Measurements from ENCODE around the gene CACNA1E. TPM values are rescaled to one million over a fixed set of nuclear protein-coding genes. Genes with fewer than 3 reads are reported as not detected.

The CACNA1E gene
- total and polyA plus RNA-seq, 2 of the 13 experiments (the other 11 are each of a cell fraction or from before 2014, with no cell fraction given) = not detected

DNA sequence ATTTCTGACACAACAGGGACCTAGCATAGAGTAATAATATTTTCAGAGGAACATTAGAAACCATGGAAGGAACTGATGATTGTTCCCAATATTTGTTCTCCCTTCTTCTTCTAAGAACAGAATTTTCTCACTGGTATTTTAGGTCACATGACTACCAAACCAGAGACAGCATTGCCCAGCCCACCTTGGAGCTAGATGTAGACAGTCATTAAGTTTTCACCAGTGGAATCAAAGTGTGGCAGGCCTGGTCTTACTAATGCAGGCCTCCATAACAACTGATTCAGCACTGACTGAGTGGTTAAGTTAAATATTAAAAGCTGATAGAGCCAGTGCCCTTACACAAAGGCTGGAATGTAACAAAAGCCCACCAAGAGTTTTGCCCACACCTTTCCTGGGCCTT, 333.8 kb downstream of the CACNA1E start (continued):
- no peak for TF ChIP-seq FOXM1 (CRISPR knock-in tag; IDR thresholded peaks at IDR 0.05)
- TF ChIP-seq, protein P1, sequence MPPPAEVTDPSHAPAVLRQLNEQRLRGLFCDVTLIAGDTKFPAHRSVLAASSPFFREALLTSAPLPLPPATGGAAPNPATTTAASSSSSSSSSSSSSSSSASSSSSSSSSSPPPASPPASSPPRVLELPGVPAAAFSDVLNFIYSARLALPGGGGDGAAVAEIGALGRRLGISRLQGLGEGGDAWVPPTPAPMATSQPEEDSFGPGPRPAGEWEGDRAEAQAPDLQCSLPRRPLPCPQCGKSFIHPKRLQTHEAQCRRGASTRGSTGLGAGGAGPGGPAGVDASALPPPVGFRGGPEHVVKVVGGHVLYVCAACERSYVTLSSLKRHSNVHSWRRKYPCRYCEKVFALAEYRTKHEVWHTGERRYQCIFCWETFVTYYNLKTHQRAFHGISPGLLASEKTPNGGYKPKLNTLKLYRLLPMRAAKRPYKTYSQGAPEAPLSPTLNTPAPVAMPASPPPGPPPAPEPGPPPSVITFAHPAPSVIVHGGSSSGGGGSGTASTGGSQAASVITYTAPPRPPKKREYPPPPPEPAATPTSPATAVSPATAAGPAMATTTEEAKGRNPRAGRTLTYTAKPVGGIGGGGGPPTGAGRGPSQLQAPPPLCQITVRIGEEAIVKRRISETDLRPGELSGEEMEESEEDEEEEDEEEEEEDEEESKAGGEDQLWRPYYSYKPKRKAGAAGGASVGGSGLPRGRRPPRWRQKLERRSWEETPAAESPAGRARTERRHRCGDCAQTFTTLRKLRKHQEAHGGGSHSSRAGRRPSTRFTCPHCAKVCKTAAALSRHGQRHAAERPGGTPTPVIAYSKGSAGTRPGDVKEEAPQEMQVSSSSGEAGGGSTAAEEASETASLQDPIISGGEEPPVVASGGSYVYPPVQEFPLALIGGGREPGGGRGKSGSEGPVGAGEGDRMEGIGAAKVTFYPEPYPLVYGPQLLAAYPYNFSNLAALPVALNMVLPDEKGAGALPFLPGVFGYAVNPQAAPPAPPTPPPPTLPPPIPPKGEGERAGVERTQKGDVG (CRISPR knock-in tag; IDR thresholded peaks at IDR 0.05; ENCODE audit: borderline replicate concordance) = no peak
- TF ChIP-seq FOXC1 (CRISPR knock-in tag; IDR thresholded peaks at IDR 0.05; ENCODE audit: borderline replicate concordance) = no peak
- no peak for TF ChIP-seq ZSCAN12 (CRISPR knock-in tag; IDR thresholded peaks at IDR 0.05)
- TF ChIP-seq CBX1 (IDR thresholded peaks at IDR 0.05; ENCODE audit: low read depth) = no peak
- TF ChIP-seq ZBTB20 (CRISPR knock-in tag; IDR thresholded peaks at IDR 0.05; ENCODE audit: borderline replicate concordance, low read depth) = no peak

DNA sequence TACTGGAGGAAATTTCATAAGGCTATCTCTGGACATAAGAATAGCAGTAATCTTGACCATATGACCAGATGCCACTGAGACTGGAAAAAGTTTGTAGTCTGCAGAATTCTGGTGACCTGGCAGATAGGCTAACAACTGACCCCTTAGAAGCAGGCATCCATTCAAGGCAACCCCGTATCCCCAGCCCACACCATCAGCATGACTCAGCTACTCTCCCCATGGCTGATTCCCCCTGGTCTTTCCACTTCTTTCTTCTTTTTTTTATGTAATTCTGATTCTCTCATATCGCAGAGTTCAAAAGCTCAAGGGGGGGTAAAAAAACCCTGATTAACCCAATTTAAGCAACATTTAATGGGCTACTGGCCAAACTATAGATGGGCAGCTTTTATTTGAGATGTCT, 335.1 kb downstream of the CACNA1E start:
- 50% methylated on average over 2 of the region's 2 CpGs for WGBS (ENCODE audit: low lambda C conversion rate)
- Histone ChIP-seq H3K9ac (ENCODE audit: insufficient read depth, low read depth, low read length) (no peak overlapping the region), H2AFZ (ENCODE audit: low read length) (no peak overlapping the region), H3K4me2 (ENCODE audit: low read depth, low read length) (no peak overlapping the region), H3K27ac (ENCODE audit: extremely low read length, insufficient read depth, low read length) (no peak overlapping the region), H3K27me3 (ENCODE audit: control insufficient read depth in 1 of 2, insufficient read depth in 2 of 2, low read length in 2 of 2) (no peaks in the 10 kb centered on the region; a peak in 1 of 5 replicates), H3K36me3 (replicated peaks in 1 of 2; ENCODE audit: control insufficient read depth in 1 of 2, insufficient read depth in 2 of 2, low read length in 2 of 2) (no peaks in the 10 kb centered on the region), H3K4me3 (replicated peaks in 1 of 3; ENCODE audit: insufficient read depth in 1 of 3, low read depth in 2 of 3, low read length in 3 of 3) (no peak overlapping the region), H3K79me2 (ENCODE audit: insufficient read depth, low read length) (no peaks in the 10 kb centered on the region), H4K20me1 (ENCODE audit: insufficient read depth, low read length) (no peaks in the 10 kb centered on the region), H3K9me3 (ENCODE audit: low read length) (no peaks in the 10 kb centered on the region), H3K4me1 (ENCODE audit: insufficient read depth, low read length) (no peaks in the 10 kb centered on the region)
- ATAC-seq (no peak), DNase-seq (ENCODE audit: low spot score) (no peak), FAIRE-seq (no peak)
- no peak for TF ChIP-seq ZNF547 (CRISPR knock-in tag; IDR thresholded peaks at IDR 0.05)
- TF ChIP-seq, protein P2, sequence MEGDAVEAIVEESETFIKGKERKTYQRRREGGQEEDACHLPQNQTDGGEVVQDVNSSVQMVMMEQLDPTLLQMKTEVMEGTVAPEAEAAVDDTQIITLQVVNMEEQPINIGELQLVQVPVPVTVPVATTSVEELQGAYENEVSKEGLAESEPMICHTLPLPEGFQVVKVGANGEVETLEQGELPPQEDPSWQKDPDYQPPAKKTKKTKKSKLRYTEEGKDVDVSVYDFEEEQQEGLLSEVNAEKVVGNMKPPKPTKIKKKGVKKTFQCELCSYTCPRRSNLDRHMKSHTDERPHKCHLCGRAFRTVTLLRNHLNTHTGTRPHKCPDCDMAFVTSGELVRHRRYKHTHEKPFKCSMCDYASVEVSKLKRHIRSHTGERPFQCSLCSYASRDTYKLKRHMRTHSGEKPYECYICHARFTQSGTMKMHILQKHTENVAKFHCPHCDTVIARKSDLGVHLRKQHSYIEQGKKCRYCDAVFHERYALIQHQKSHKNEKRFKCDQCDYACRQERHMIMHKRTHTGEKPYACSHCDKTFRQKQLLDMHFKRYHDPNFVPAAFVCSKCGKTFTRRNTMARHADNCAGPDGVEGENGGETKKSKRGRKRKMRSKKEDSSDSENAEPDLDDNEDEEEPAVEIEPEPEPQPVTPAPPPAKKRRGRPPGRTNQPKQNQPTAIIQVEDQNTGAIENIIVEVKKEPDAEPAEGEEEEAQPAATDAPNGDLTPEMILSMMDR (CRISPR knock-in tag; IDR thresholded peaks at IDR 0.05) = no peak
- TF ChIP-seq RFXAP (CRISPR knock-in tag; IDR thresholded peaks at IDR 0.05; ENCODE audit: borderline replicate concordance) = no peak
- TF ChIP-seq RXRA (CRISPR knock-in tag; IDR thresholded peaks at IDR 0.05) = no peak
- TF ChIP-seq ZNF672 (CRISPR knock-in tag; IDR thresholded peaks at IDR 0.05) = no peak
- no peak for TF ChIP-seq TCF7 (IDR thresholded peaks at IDR 0.05; ENCODE audit: low read depth)
- TF ChIP-seq, protein P3, sequence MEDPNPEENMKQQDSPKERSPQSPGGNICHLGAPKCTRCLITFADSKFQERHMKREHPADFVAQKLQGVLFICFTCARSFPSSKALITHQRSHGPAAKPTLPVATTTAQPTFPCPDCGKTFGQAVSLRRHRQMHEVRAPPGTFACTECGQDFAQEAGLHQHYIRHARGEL (CRISPR knock-in tag; IDR thresholded peaks at IDR 0.05) = no peak
- TF ChIP-seq, protein P4, sequence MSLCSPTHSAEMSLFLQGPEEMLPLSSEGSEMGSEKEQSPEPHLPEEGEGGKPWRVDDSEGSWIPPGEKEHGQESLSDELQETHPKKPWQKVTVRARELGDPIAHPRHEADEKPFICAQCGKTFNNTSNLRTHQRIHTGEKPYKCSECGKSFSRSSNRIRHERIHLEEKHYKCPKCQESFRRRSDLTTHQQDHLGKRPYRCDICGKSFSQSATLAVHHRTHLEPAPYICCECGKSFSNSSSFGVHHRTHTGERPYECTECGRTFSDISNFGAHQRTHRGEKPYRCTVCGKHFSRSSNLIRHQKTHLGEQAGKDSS (CRISPR knock-in tag; IDR thresholded peaks at IDR 0.05; ENCODE audit: borderline replicate concordance, low read depth) = no peak
- no peak for TF ChIP-seq ZNF83 (CRISPR knock-in tag; IDR thresholded peaks at IDR 0.05; ENCODE audit: borderline replicate concordance)
- TF ChIP-seq ELF3 (CRISPR knock-in tag; IDR thresholded peaks at IDR 0.05) = no peak
- TF ChIP-seq HOXA7 (CRISPR knock-in tag; IDR thresholded peaks at IDR 0.05) = no peak
- no peak for TF ChIP-seq SRSF4 (IDR thresholded peaks at IDR 0.05; ENCODE audit: low read depth, low read length, poor library complexity, severe bottlenecking)
- TF ChIP-seq ZNF883 (CRISPR knock-in tag; IDR thresholded peaks at IDR 0.05; ENCODE audit: not compliant biosample characterization) = no peak
- BruUV-seq (replicated peaks) = no TSS peak
- ChIA-PET POLR2A (no interaction called here), CTCF (ENCODE audit: low intra/inter-chr PET ratio, low total read pairs) (no interaction called here)
- intact Hi-C loops (cut with micrococcal nuclease; ENCODE audit: unreplicated experiment) = no loop called here
- in situ Hi-C loops (cut with HindIII; ENCODE audit: extremely low pct_ligation_motif_present, low pct_unique_long_range_greater_than_20kb) = no loop called here

Data from HepG2 (cell line).